Measurements from ENCODE around the gene HYLS1. TPM values are rescaled to one million over a fixed set of nuclear protein-coding genes. Genes with fewer than 3 reads are reported as not detected.

HYLS1 gene
- total RNA-seq, 1 experiment from 2014 or later: 8.1 TPM

GRCh38 chr11:125903711-125904659 lies 16.5 kb downstream of the HYLS1 start, which contains the start of gene DDX25 (continued):
- TF ChIP-seq PRDM15 (CRISPR knock-in tag; IDR thresholded peaks at IDR 0.05) (peak; percentile 68), SMAD3 (CRISPR knock-in tag; IDR thresholded peaks at IDR 0.05; ENCODE audit: borderline replicate concordance) (peak; percentile 99), ZNF512 (CRISPR knock-in tag; IDR thresholded peaks at IDR 0.05; ENCODE audit: borderline replicate concordance) (0 out of 2 replicates have a peak, but pooled peaks have one; percentile 88), ETV6 (CRISPR knock-in tag; IDR thresholded peaks at IDR 0.05) (peak; percentile 100), EMX1 (CRISPR knock-in tag; IDR thresholded peaks at IDR 0.05) (no peak), SMAD4 (CRISPR knock-in tag; IDR thresholded peaks at IDR 0.05) (peak; percentile 96), ZBTB43 (CRISPR knock-in tag; IDR thresholded peaks at IDR 0.05) (peak; percentile 99), RELA (CRISPR knock-in tag; IDR thresholded peaks at IDR 0.05; ENCODE audit: borderline replicate concordance) (peak; percentile 100), PREB (CRISPR knock-in tag; IDR thresholded peaks at IDR 0.05; ENCODE audit: borderline replicate concordance) (peak; percentile 96; the same call in 1 of the 2 replicates), STAT6 (CRISPR knock-in tag; conservative IDR thresholded peaks at IDR 0.05; ENCODE audit: low read depth) (peak; percentile 96; the same call in 1 of the 2 replicates), MYBL2 (CRISPR knock-in tag; IDR thresholded peaks at IDR 0.05) (peak; percentile 99), E2F5 (CRISPR knock-in tag; IDR thresholded peaks at IDR 0.05) (peak; percentile 99), AR (CRISPR knock-in tag; IDR thresholded peaks at IDR 0.05) (no peak), ATF6 (CRISPR knock-in tag; IDR thresholded peaks at IDR 0.05) (peak; percentile 85; the same call in 1 of the 2 replicates), CTCF (IDR thresholded peaks at IDR 0.05) (no peak), NFE2L1 (CRISPR knock-in tag; IDR thresholded peaks at IDR 0.05) (peak; percentile 99), FOXP1 (CRISPR knock-in tag; IDR thresholded peaks at IDR 0.05; ENCODE audit: borderline replicate concordance) (peak; percentile 100), CREM (CRISPR knock-in tag; IDR thresholded peaks at IDR 0.05) (peak; percentile 93)
